Mesothelial cell of epicardium (in vitro differentiated cells): ENCODE results near the gene MUC4. TPM values are rescaled to one million over a fixed set of nuclear protein-coding genes. Genes with fewer than 3 reads are reported as not detected.
A peak's percentile ranks its signal among the peaks of the same experiment; 100 is the strongest.

ENCODE experiments used
- DNase-seq, 2 experiments: peaks; one replicate each; pipeline ENCODE4 v3.0.0; 2021; ENCODE audit warnings: low spot score in 2 of 2; ENCODE audit not compliant: unreplicated experiment in 2 of 2
- H3K27ac Mint-ChIP-seq: 2 replicates; pipeline ENCODE4 v1.8.0; 2021; ENCODE audit warnings: mixed read lengths
- H3K27me3 Mint-ChIP-seq: 2 replicates; pipeline ENCODE4 v1.8.0; 2021; ENCODE audit warnings: low read depth, mixed read lengths
- H3K36me3 Mint-ChIP-seq: 2 replicates; pipeline ENCODE4 v1.8.0; 2021; ENCODE audit warnings: mixed read lengths
- H3K4me1 Mint-ChIP-seq: 2 replicates; pipeline ENCODE4 v1.8.0; 2021; ENCODE audit warnings: mixed read lengths
- H3K4me3 Mint-ChIP-seq: 2 replicates; pipeline ENCODE4 v1.8.0; 2021; ENCODE audit warnings: mild to moderate bottlenecking, moderate library complexity, mixed read lengths
- H3K9me3 Mint-ChIP-seq: 2 replicates; pipeline ENCODE4 v1.8.0; 2021; ENCODE audit warnings: mixed read lengths
- CTCF ChIP-seq: fragments of 200-600 bp; sonication (generic); IDR thresholded peaks from one replicate; pipeline ENCODE4 v1.5.0; 2021; ENCODE audit warnings: antibody characterized with exemption; ENCODE audit not compliant: unreplicated experiment
- total RNA-seq: library from RNA; stranded (reverse); gene quantifications from 3 replicates; pipeline ENCODE4 v1.2.1, GENCODE V29; 2021

MUC4 gene
- 0.73 to 1.4 TPM (median 0.96 TPM) in 3 replicates for total RNA-seq

- H3K27ac Mint-ChIP-seq: no peak within 1 kb of the TSS
- no peak for TF ChIP-seq CTCF
- H3K4me1 Mint-ChIP-seq: peaks cover 18% of the 10 kb centered on the region
- DNase-seq: no peak
- no peaks in the 10 kb centered on the region for H3K9me3 Mint-ChIP-seq
- H3K27me3 Mint-ChIP-seq: peaks cover 5% of the 10 kb centered on the region
- no peaks in the 10 kb centered on the region for H3K36me3 Mint-ChIP-seq
- H3K4me3 Mint-ChIP-seq: no peak within 1 kb of the TSS
These were observed at the start of gene MUC4 for GRCh38 chr3:195811756-195812155. TSS of gene MUC4 (minus strand) at chr3:195811929. CDS start at chr3:195811817, 112 bp downstream.

- DNase-seq: no peak
- Mint-ChIP-seq H3K36me3 (peaks cover 2% of the 10 kb centered on the region), H3K27me3 (peaks cover 7% of the 10 kb centered on the region), H3K9me3 (no peaks in the 10 kb centered on the region), H3K4me1 (peaks cover 4% of the 10 kb centered on the region), H3K27ac (no peak overlapping the region), H3K4me3 (no peak overlapping the region)
- no peak for TF ChIP-seq CTCF
These were observed 48.7 kb upstream of the MUC4 start for GRCh38 chr3:195860456-195860855.

GRCh38 chr3:195859846-195860411 is 48.2 kb upstream of the MUC4 start:
- Mint-ChIP-seq H3K36me3 (peaks cover 2% of the 10 kb centered on the region), H3K9me3 (no peaks in the 10 kb centered on the region), H3K4me3 (no peak overlapping the region), H3K27ac (no peak overlapping the region), H3K4me1 (peaks cover 4% of the 10 kb centered on the region), H3K27me3 (peaks cover 7% of the 10 kb centered on the region)
- DNase-seq: no peak
- no peak for TF ChIP-seq CTCF

GRCh38 chr3:195859061-195859845 is 47.5 kb upstream of the MUC4 start:
- Mint-ChIP-seq H3K36me3 (peaks cover under 1% of the 10 kb centered on the region), H3K4me1 (peaks cover 4% of the 10 kb centered on the region), H3K27me3 (peaks cover 7% of the 10 kb centered on the region), H3K27ac (no peak overlapping the region), H3K9me3 (no peaks in the 10 kb centered on the region), H3K4me3 (no peak overlapping the region)
- TF ChIP-seq CTCF: peak; percentile 98
- peak in 1 of 2 experiments; percentile 86 for DNase-seq

- H3K9me3 Mint-ChIP-seq: no peaks in the 10 kb centered on the region
- peaks cover 4% of the 10 kb centered on the region for H3K4me1 Mint-ChIP-seq
- peaks cover 7% of the 10 kb centered on the region for H3K27me3 Mint-ChIP-seq
- H3K4me3 Mint-ChIP-seq: no peak overlapping the region
- H3K27ac Mint-ChIP-seq: no peak overlapping the region
- H3K36me3 Mint-ChIP-seq: no peaks in the 10 kb centered on the region
- DNase-seq: no peak
- no peak for TF ChIP-seq CTCF
These were observed 44.8 kb upstream of the MUC4 start for GRCh38 chr3:195856410-195857084.
